Hematopoietic multipotent progenitor cell treated with erythropoietin and hydrocortisone succinate and interleukin-3 and kit ligand, for 8 days (in vitro differentiated cells): ENCODE measurements around the gene CCDC102B.
A peak's percentile ranks its signal among the peaks of the same experiment; 100 is the strongest.
"Not testable (repeated sequence)": the region's sequence is repeated elsewhere in the genome, so short reads cannot be mapped to it uniquely, and the experiment has no call there.

Experiments
- DNase-seq: peaks from one replicate; pipeline ENCODE4 v3.0.0-alpha.2; 2015

Gene CCDC102B

GRCh38 chr18:68830256-68831045 lies 32.6 kb downstream of the CCDC102B start:
- no peak for DNase-seq

GRCh38 chr18:68833756-68834155 lies 35.9 kb downstream of the CCDC102B start:
- no peak for DNase-seq

- no peak for DNase-seq
Observed at GRCh38 chr18:68837665-68838451, 40.0 kb downstream of the CCDC102B start.

GRCh38 chr18:68839701-68840100 lies 41.8 kb downstream of the CCDC102B start:
- no peak for DNase-seq

- peak; percentile 28 for DNase-seq
Observed at GRCh38 chr18:68840554-68841263, 42.8 kb downstream of the CCDC102B start.

- DNase-seq, result no peak
Observed at GRCh38 chr18:68841301-68841700, 43.4 kb downstream of the CCDC102B start.

- no peak for DNase-seq
Observed at GRCh38 chr18:68842951-68843350, 45.1 kb downstream of the CCDC102B start.

GRCh38 chr18:68843473-68844089 lies 45.7 kb downstream of the CCDC102B start:
- DNase-seq, result no peak

- DNase-seq, result peak; percentile 41
Observed at GRCh38 chr18:68847219-68847837, 49.4 kb downstream of the CCDC102B start.

GRCh38 chr18:68848242-68848641 lies 50.4 kb downstream of the CCDC102B start:
- no peak for DNase-seq

- no peak for DNase-seq
Observed at GRCh38 chr18:68854786-68855391, 57.0 kb downstream of the CCDC102B start.

GRCh38 chr18:68855491-68855890 lies 57.6 kb downstream of the CCDC102B start:
- no peak for DNase-seq

- DNase-seq, result no peak
Observed at GRCh38 chr18:68861365-68861764, 63.5 kb downstream of the CCDC102B start.

- no peak for DNase-seq
Observed at GRCh38 chr18:68865021-68865420, 67.1 kb downstream of the CCDC102B start.

GRCh38 chr18:68865503-68865902 lies 67.6 kb downstream of the CCDC102B start:
- no peak for DNase-seq

- DNase-seq, result no peak
Observed at GRCh38 chr18:68873003-68873402, 75.1 kb downstream of the CCDC102B start.

- DNase-seq, result no peak
Observed at GRCh38 chr18:68874361-68874760, 76.5 kb downstream of the CCDC102B start.

GRCh38 chr18:68879947-68880346 lies 82.1 kb downstream of the CCDC102B start:
- not testable (repeated sequence) for DNase-seq

- DNase-seq, result no peak
Observed at GRCh38 chr18:68887410-68887809, 89.5 kb downstream of the CCDC102B start.

GRCh38 chr18:68893354-68893753 lies 95.5 kb downstream of the CCDC102B start:
- DNase-seq, result no peak

GRCh38 chr18:68897286-68897685 lies 99.4 kb downstream of the CCDC102B start:
- no peak for DNase-seq

GRCh38 chr18:68909579-68909978 lies 111.7 kb downstream of the CCDC102B start:
- DNase-seq, result no peak
